ENCODE data around the gene BBX. TPM values are rescaled to one million over a fixed set of nuclear protein-coding genes. Genes with fewer than 3 reads are reported as not detected.

The BBX gene
- total RNA-seq, 2 donors from 2014 or later: 57.4 to 74.5 TPM

DNA sequence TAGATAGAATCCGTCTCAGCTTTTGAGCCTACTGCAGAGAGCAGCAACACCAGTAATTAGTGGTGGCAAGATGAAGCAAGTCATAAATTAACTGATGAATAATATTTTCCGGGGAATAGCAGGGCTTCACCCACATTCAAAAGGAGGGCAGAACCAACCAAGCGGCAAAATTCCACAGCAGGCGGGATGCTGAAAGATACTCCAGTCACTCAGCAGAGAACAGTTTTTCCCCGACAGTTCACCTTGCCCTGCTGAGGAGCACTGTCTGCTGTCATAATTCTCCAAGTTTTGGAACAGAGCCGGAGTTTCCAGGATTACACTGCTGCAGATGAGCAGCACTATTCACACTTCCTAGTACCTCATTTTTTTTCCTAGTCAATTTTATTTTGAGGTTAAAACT is 293.3 kb downstream of the BBX start:
- TF ChIP-seq, protein P1, sequence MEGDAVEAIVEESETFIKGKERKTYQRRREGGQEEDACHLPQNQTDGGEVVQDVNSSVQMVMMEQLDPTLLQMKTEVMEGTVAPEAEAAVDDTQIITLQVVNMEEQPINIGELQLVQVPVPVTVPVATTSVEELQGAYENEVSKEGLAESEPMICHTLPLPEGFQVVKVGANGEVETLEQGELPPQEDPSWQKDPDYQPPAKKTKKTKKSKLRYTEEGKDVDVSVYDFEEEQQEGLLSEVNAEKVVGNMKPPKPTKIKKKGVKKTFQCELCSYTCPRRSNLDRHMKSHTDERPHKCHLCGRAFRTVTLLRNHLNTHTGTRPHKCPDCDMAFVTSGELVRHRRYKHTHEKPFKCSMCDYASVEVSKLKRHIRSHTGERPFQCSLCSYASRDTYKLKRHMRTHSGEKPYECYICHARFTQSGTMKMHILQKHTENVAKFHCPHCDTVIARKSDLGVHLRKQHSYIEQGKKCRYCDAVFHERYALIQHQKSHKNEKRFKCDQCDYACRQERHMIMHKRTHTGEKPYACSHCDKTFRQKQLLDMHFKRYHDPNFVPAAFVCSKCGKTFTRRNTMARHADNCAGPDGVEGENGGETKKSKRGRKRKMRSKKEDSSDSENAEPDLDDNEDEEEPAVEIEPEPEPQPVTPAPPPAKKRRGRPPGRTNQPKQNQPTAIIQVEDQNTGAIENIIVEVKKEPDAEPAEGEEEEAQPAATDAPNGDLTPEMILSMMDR (IDR thresholded peaks at IDR 0.05): no peak
- Histone ChIP-seq H3K27ac (no peak overlapping the region), H3K36me3 (no peaks in the 10 kb centered on the region), H3K4me3 (no peak overlapping the region), H3K9me3 (no peaks in the 10 kb centered on the region), H3K27me3 (replicated peaks; ENCODE audit: insufficient read depth) (no peaks in the 10 kb centered on the region), H3K4me1 (ENCODE audit: control insufficient read depth in 1 of 2, low read depth in 2 of 2) (peaks cover 0 to 5% of the 10 kb centered on the region in 2 donors)
- ATAC-seq (ENCODE audit: insufficient number of reproducible peaks, low FRiP score, low read depth) (no peak), DNase-seq (ENCODE audit: low spot score) (no peak)

DNA sequence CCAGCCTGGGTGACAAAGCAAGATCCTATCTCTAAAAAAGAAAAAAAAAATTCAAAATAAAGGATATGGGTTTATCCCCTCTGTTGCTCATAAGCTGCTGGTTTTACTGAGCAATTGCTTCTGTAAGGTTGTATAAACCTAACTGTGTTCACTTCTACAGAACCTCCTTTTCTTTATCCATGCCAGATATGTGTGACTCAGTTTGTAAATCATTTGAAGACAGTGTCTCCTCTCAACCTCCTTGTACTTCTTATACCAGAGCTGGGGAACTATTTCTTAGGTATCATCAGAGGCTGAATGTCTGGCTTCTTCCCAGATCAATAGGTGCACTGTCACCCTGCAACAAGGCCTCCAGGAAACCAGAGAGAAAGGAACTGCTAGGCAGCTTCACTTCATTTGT is 294.3 kb downstream of the BBX start:
- no peak overlapping the region for H3K4me3 ChIP-seq
- no peak for ATAC-seq (ENCODE audit: insufficient number of reproducible peaks, low FRiP score, low read depth)
- H3K4me1 ChIP-seq (ENCODE audit: control insufficient read depth in 1 of 2, low read depth in 2 of 2): peaks cover 0 to 5% of the 10 kb centered on the region in 2 donors
- no peaks in the 10 kb centered on the region for H3K36me3 ChIP-seq
- no peaks in the 10 kb centered on the region for H3K9me3 ChIP-seq
- no peaks in the 10 kb centered on the region for H3K27me3 ChIP-seq (replicated peaks; ENCODE audit: insufficient read depth)
- no peak for DNase-seq (ENCODE audit: low spot score)
- no peak overlapping the region for H3K27ac ChIP-seq
- TF ChIP-seq, protein P1 (IDR thresholded peaks at IDR 0.05): no peak

GRCh38 chr3:107818025-107818424 is 295.3 kb downstream of the BBX start:
- DNase-seq (ENCODE audit: low spot score): no peak
- no peaks in the 10 kb centered on the region for H3K9me3 ChIP-seq
- H3K27me3 ChIP-seq (replicated peaks; ENCODE audit: insufficient read depth): no peaks in the 10 kb centered on the region
- TF ChIP-seq, protein P1 (IDR thresholded peaks at IDR 0.05): no peak
- no peak overlapping the region for H3K4me3 ChIP-seq
- H3K36me3 ChIP-seq: no peaks in the 10 kb centered on the region
- no peak overlapping the region for H3K27ac ChIP-seq
- ATAC-seq (ENCODE audit: insufficient number of reproducible peaks, low FRiP score, low read depth): no peak
- H3K4me1 ChIP-seq (ENCODE audit: control insufficient read depth in 1 of 2, low read depth in 2 of 2): peaks cover 0 to 5% of the 10 kb centered on the region in 2 donors

GRCh38 chr3:107819656-107820055 is 296.9 kb downstream of the BBX start:
- ATAC-seq (ENCODE audit: insufficient number of reproducible peaks, low FRiP score, low read depth): no peak
- Histone ChIP-seq H3K36me3 (no peaks in the 10 kb centered on the region), H3K9me3 (no peaks in the 10 kb centered on the region), H3K27me3 (replicated peaks; ENCODE audit: insufficient read depth) (no peaks in the 10 kb centered on the region), H3K4me3 (no peak overlapping the region), H3K27ac (no peak overlapping the region), H3K4me1 (ENCODE audit: control insufficient read depth in 1 of 2, low read depth in 2 of 2) (peaks cover 0 to 2% of the 10 kb centered on the region in 2 donors)
- DNase-seq (ENCODE audit: low spot score): no peak
- TF ChIP-seq, protein P1 (IDR thresholded peaks at IDR 0.05): no peak

GRCh38 chr3:107822308-107822707 is 299.5 kb downstream of the BBX start:
- DNase-seq (ENCODE audit: low spot score) (no peak), ATAC-seq (ENCODE audit: insufficient number of reproducible peaks, low FRiP score, low read depth) (no peak)
- H3K9me3 ChIP-seq: no peaks in the 10 kb centered on the region
- H3K27ac ChIP-seq: no peak overlapping the region
- H3K27me3 ChIP-seq (replicated peaks; ENCODE audit: insufficient read depth): no peaks in the 10 kb centered on the region
- no peaks in the 10 kb centered on the region for H3K4me1 ChIP-seq (ENCODE audit: control insufficient read depth in 1 of 2, low read depth in 2 of 2)
- no peaks in the 10 kb centered on the region for H3K36me3 ChIP-seq
- TF ChIP-seq, protein P1 (IDR thresholded peaks at IDR 0.05): no peak
- H3K4me3 ChIP-seq: no peak overlapping the region

All from thoracic aorta (tissue), 2 donors.